ENCODE results near the gene GPC5. TPM values are rescaled to one million over a fixed set of nuclear protein-coding genes. Genes with fewer than 3 reads are reported as not detected.

The GPC5 gene
- total RNA-seq, 1 donor from 2014 or later = 0.57 TPM

DNA sequence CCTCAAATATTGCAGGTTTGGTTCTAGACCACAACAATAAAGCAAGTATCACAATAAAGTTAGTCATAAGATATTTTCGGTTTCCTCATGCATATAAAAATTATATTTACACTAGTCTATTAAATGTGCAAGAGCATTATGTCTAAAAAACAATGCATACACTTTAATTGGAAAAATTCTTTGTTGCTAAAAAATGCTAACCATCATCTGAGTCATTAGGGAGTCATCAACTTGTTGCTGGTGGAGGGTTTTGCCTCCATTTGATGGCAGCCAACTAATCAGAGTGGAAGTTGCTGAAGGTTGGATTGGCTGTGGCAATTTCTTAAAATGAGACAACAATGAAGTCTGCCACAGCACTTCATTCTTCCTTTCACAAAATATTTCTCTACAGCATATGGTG lies 1405.9 kb downstream of the GPC5 start:
- Mint-ChIP-seq H3K36me3 (ENCODE audit: insufficient read depth) (no peaks in the 10 kb centered on the region), H3K27ac (no peak overlapping the region), H3K4me1 (ENCODE audit: low read depth) (no peaks in the 10 kb centered on the region), H3K9me3 (ENCODE audit: low read depth) (no peaks in the 10 kb centered on the region), H3K27me3 (no peaks in the 10 kb centered on the region), H3K4me3 (ENCODE audit: low read depth) (no peak overlapping the region)
- TF ChIP-seq, protein P1, sequence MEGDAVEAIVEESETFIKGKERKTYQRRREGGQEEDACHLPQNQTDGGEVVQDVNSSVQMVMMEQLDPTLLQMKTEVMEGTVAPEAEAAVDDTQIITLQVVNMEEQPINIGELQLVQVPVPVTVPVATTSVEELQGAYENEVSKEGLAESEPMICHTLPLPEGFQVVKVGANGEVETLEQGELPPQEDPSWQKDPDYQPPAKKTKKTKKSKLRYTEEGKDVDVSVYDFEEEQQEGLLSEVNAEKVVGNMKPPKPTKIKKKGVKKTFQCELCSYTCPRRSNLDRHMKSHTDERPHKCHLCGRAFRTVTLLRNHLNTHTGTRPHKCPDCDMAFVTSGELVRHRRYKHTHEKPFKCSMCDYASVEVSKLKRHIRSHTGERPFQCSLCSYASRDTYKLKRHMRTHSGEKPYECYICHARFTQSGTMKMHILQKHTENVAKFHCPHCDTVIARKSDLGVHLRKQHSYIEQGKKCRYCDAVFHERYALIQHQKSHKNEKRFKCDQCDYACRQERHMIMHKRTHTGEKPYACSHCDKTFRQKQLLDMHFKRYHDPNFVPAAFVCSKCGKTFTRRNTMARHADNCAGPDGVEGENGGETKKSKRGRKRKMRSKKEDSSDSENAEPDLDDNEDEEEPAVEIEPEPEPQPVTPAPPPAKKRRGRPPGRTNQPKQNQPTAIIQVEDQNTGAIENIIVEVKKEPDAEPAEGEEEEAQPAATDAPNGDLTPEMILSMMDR (IDR thresholded peaks at IDR 0.05; ENCODE audit: unreplicated experiment) = no peak
- DNase-seq (ENCODE audit: low spot score, unreplicated experiment) = no peak

DNA sequence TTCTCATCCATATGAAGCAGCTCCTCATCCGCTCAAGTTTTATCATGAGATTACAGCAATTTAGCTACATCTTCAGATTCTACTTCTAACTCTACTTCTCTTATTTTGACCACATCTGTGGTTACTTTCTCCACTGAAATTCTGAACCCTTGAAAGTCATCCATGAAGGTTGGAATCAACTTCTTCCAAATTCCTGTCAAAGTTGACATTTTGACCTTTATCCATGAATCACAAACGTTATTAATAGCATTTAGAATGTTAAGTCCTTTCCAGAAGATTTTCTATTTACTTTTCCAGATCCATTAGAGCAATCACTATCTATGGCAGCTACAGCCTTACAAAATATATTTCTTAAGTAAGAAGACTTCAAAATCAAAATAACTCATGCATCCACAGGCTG lies 1406.5 kb downstream of the GPC5 start:
- Mint-ChIP-seq H3K9me3 (ENCODE audit: low read depth) (no peaks in the 10 kb centered on the region), H3K4me1 (ENCODE audit: low read depth) (no peaks in the 10 kb centered on the region), H3K27ac (no peak overlapping the region), H3K4me3 (ENCODE audit: low read depth) (no peak overlapping the region), H3K36me3 (ENCODE audit: insufficient read depth) (no peaks in the 10 kb centered on the region), H3K27me3 (no peaks in the 10 kb centered on the region)
- TF ChIP-seq, protein P1 (IDR thresholded peaks at IDR 0.05; ENCODE audit: unreplicated experiment) = no peak
- no peak for DNase-seq (ENCODE audit: low spot score, unreplicated experiment)

DNA sequence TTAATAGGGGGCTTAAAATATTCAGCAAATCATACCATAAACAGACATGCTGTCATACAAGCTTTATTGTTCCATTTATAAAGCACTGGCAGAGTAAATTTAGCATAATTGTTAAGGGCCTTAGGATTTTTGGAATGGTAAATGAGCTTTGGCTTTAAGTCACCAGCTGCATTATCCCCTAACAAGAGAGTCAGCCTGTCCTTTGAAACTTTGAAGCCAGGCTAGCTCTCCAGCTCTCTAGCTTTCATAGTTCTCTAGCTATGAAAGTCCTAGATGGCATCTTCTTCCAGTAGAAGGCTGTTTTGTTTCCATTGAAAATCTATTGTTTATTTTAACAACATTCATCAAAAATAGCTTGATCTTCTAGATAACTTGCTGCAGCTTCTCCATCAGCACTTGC lies 1407.3 kb downstream of the GPC5 start:
- H3K4me1 Mint-ChIP-seq (ENCODE audit: low read depth) = no peaks in the 10 kb centered on the region
- H3K9me3 Mint-ChIP-seq (ENCODE audit: low read depth) = no peaks in the 10 kb centered on the region
- H3K4me3 Mint-ChIP-seq (ENCODE audit: low read depth) = no peak overlapping the region
- H3K36me3 Mint-ChIP-seq (ENCODE audit: insufficient read depth) = no peaks in the 10 kb centered on the region
- TF ChIP-seq, protein P1 (IDR thresholded peaks at IDR 0.05; ENCODE audit: unreplicated experiment) = no peak
- H3K27me3 Mint-ChIP-seq = no peaks in the 10 kb centered on the region
- no peak overlapping the region for H3K27ac Mint-ChIP-seq
- no peak for DNase-seq (ENCODE audit: low spot score, unreplicated experiment)

DNA sequence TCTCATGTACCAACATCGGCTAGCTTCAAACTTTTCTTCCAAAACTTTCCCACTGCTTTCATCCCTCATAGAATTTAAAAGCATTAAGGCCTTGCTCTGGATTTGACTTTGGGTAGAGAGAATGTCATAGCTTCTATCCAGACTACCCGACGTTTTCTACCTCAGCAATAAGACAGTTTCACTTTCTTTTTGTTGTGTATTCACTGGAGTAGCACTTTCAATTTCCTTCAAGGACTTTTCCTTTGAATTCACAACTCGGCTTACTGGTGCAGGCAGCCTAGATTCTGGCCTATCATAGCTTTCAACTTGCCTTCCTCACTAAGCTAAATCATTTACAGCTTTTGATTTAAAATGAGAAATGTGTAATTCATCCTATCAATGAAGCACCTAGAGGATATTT lies 1407.8 kb downstream of the GPC5 start:
- no peak for DNase-seq (ENCODE audit: low spot score, unreplicated experiment)
- Mint-ChIP-seq H3K9me3 (ENCODE audit: low read depth) (no peaks in the 10 kb centered on the region), H3K27me3 (no peaks in the 10 kb centered on the region), H3K36me3 (ENCODE audit: insufficient read depth) (no peaks in the 10 kb centered on the region), H3K4me3 (ENCODE audit: low read depth) (no peak overlapping the region), H3K4me1 (ENCODE audit: low read depth) (no peaks in the 10 kb centered on the region), H3K27ac (no peak overlapping the region)
- TF ChIP-seq, protein P1 (IDR thresholded peaks at IDR 0.05; ENCODE audit: unreplicated experiment) = no peak

DNA sequence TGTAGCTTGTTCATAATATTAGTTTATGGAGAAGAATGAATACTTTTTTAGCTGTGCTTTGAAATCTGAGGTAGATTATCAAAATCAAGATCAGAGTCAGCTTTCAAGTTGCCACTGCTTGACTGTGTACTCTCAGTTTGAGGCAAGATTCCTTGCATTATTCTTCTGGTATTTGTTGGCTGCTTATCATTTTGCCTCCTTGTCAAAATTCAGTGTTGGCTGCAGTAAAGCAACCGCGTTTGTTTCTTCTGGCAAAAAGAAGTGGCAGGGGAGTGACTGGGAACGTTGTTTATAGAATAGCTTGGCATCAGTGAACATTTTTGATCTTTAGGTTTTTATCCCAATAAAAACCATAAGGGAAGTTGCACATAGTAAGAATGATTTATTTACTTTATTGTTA lies 1408.9 kb downstream of the GPC5 start:
- no peak for DNase-seq (ENCODE audit: low spot score, unreplicated experiment)
- Mint-ChIP-seq H3K27me3 (no peaks in the 10 kb centered on the region), H3K4me1 (ENCODE audit: low read depth) (no peaks in the 10 kb centered on the region), H3K9me3 (ENCODE audit: low read depth) (no peaks in the 10 kb centered on the region), H3K27ac (no peak overlapping the region), H3K36me3 (ENCODE audit: insufficient read depth) (no peaks in the 10 kb centered on the region), H3K4me3 (ENCODE audit: low read depth) (no peak overlapping the region)
- TF ChIP-seq, protein P1 (IDR thresholded peaks at IDR 0.05; ENCODE audit: unreplicated experiment) = no peak

Data from progenitor cell of endocrine pancreas (in vitro differentiated cells).